ENCODE results near the gene TMA16.

DNA sequence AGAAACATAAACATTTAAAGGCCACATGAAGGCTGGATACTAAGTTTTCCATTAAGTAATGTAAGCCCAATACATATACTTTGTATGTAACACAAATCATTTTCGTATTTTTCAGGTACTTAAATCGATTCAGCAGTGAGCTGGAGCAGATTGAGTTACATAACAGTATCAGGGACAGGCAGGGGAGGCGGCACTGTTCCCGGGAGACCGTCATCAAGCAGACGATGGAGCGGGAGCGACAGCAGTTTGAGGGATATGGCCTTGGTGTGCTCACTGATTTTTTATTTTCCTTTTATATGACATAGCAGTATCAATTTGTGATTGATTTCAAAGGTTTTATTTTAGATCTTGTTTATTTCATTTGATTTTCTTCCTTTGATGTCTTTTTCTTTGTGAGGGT, 20.7 kb downstream of the TMA16 start:
- TF ChIP-seq SSRP1 (CRISPR knock-in tag; IDR thresholded peaks at IDR 0.05): no peak
- no peak for TF ChIP-seq POLR2AphosphoS5 (IDR thresholded peaks at IDR 0.05; ENCODE audit: low read depth, low read length)
- TF ChIP-seq, protein P1, sequence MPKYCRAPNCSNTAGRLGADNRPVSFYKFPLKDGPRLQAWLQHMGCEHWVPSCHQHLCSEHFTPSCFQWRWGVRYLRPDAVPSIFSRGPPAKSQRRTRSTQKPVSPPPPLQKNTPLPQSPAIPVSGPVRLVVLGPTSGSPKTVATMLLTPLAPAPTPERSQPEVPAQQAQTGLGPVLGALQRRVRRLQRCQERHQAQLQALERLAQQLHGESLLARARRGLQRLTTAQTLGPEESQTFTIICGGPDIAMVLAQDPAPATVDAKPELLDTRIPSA (CRISPR knock-in tag; IDR thresholded peaks at IDR 0.05; ENCODE audit: borderline replicate concordance): no peak
- TF ChIP-seq ZNF263 (CRISPR knock-in tag; IDR thresholded peaks at IDR 0.05): no peak
- TF ChIP-seq TOE1 (CRISPR knock-in tag; IDR thresholded peaks at IDR 0.05): no peak
- TF ChIP-seq TEAD2 (CRISPR knock-in tag; IDR thresholded peaks at IDR 0.05): no peak

All from HepG2 (cell line).